Right cardiac atrium (tissue), 5 donors: ENCODE data around the gene GRID2. TPM values are rescaled to one million over a fixed set of nuclear protein-coding genes. Genes with fewer than 3 reads are reported as not detected.

Experiments
- ATAC-seq, 2 donors: fragments of 200-7000 bp; cut with Tn5 transposase; one replicate each; pipeline versions ENCODE4 v1.8.0 to v1.9.1; 2020; ENCODE audit warnings: moderate library complexity in 2 of 2, mild to moderate bottlenecking in 1 of 2
- DNase-seq, 3 donors: peaks; one replicate each; pipeline ENCODE4 v3.0.0-alpha.2; 2020
- H3K27ac ChIP-seq: one replicate; pipeline ENCODE4 v1.5.1; 2013; ENCODE audit warnings: mild to moderate bottlenecking, low read length, control low read depth, moderate library complexity
- H3K27me3 ChIP-seq: one replicate; pipeline ENCODE4 v1.6.1; 2013; ENCODE audit not compliant: control insufficient read depth, insufficient read depth
- H3K4me1 ChIP-seq: one replicate; pipeline ENCODE4 v1.6.1; 2013; ENCODE audit warnings: low read length; ENCODE audit not compliant: control insufficient read depth, insufficient read depth
- H3K4me3 ChIP-seq: one replicate; pipeline ENCODE4 v1.5.1; 2013; ENCODE audit warnings: low read length, control low read depth
- H3K9me3 ChIP-seq: one replicate; pipeline ENCODE4 v1.6.1; 2013; ENCODE audit warnings: low read length; ENCODE audit not compliant: control insufficient read depth
- WGBS: extraction: QIAGEN DNeasy Blood & Tissue Kit; methylation state at CpG from one replicate; pipeline ENCODE4 v1.1.7; 2013; 5-methylcytosine and 5-hydroxymethylcytosine counted together
- intact Hi-C, 4 donors: fragments of 100-400 bp; cut with DNase I; formaldehyde crosslinking; loops; one replicate each; pipeline versions ENCODE4 v1.11.0 to v1.14.0; 2022 to 2023
- polyA plus RNA-seq: library from polyadenylated mRNA; stranded (reverse); fragments of 200-250 nt; gene quantifications from one replicate; pipeline ENCODE4 v1.2.3, GENCODE V29; 2013
- total RNA-seq, 4 donors: library from RNA; stranded (reverse); fragmentation: NEBNext Ultra II Directional; extraction: Animal tissue kit (Norgen Biotek cat#: 25700); gene quantifications; one replicate each; pipeline ENCODE4 v1.2.1, GENCODE V29; 2021
- donor health status: healthy with polysubstance abuse.
- donor health status: DM: no; HTN: yes; CAD: no.
- donor health status: DM: no; HTN: no; CAD: no.
- donor health status: DM: no; HTN: yes; CAD: no; lungs with severe emphysema.
- donor health status: DM: yes; HTN: yes; CAD: no.

GRID2 gene
- total and polyA plus RNA-seq, 5 donors, result 0.09 to 1.0 (median 0.47) TPM

GRCh38 chr4:93687304-93687703 is 1383.5 kb downstream of the GRID2 start:
- H3K27me3 ChIP-seq, result no peaks in the 10 kb centered on the region
- no peak overlapping the region for H3K4me3 ChIP-seq
- H3K9me3 ChIP-seq, result no peaks in the 10 kb centered on the region
- ATAC-seq (no peak), DNase-seq (no peak)
- intact Hi-C loops, result no loop called here
- no peak overlapping the region for H3K27ac ChIP-seq
- no peaks in the 10 kb centered on the region for H3K4me1 ChIP-seq

GRCh38 chr4:93688978-93689377 is 1385.2 kb downstream of the GRID2 start:
- WGBS, result 90% methylated on average over 4 of the region's 4 CpGs
- Histone ChIP-seq H3K27ac (no peak overlapping the region), H3K9me3 (no peaks in the 10 kb centered on the region), H3K27me3 (no peaks in the 10 kb centered on the region), H3K4me1 (no peaks in the 10 kb centered on the region), H3K4me3 (no peak overlapping the region)
- intact Hi-C loops, result no loop called here
- ATAC-seq (no peak), DNase-seq (no peak)

GRCh38 chr4:93693141-93693540 is 1389.4 kb downstream of the GRID2 start:
- ATAC-seq (no peak), DNase-seq (no peak)
- H3K4me3 ChIP-seq, result no peak overlapping the region
- no peaks in the 10 kb centered on the region for H3K27me3 ChIP-seq
- H3K27ac ChIP-seq, result no peak overlapping the region
- H3K9me3 ChIP-seq, result no peaks in the 10 kb centered on the region
- H3K4me1 ChIP-seq, result no peaks in the 10 kb centered on the region
- intact Hi-C loops, result no loop called here
- WGBS, result 79% methylated on average over 3 of the region's 3 CpGs

GRCh38 chr4:93698686-93699085 is 1394.9 kb downstream of the GRID2 start:
- no peak for ATAC-seq
- 74% methylated on average over 1 of the region's 1 CpG for WGBS

GRCh38 chr4:93700571-93700970 is 1396.8 kb downstream of the GRID2 start:
- 17% methylated on average over 1 of the region's 1 CpG for WGBS
- ATAC-seq, result no peak
- no peak overlapping the region for H3K27ac ChIP-seq
- H3K9me3 ChIP-seq, result no peaks in the 10 kb centered on the region
- no peak for DNase-seq
- intact Hi-C loops, result no loop called here
- no peak overlapping the region for H3K4me3 ChIP-seq
- H3K4me1 ChIP-seq, result no peaks in the 10 kb centered on the region
- H3K27me3 ChIP-seq, result no peaks in the 10 kb centered on the region

More at GRCh38 chr4:93698686-93699085, 1394.9 kb downstream of the GRID2 start:
- intact Hi-C loops, result no loop called here
- no peaks in the 10 kb centered on the region for H3K4me1 ChIP-seq
- no peaks in the 10 kb centered on the region for H3K9me3 ChIP-seq
- no peak for DNase-seq
- H3K27me3 ChIP-seq, result no peaks in the 10 kb centered on the region
- no peak overlapping the region for H3K27ac ChIP-seq
- no peak overlapping the region for H3K4me3 ChIP-seq

- Histone ChIP-seq H3K27ac (no peak overlapping the region), H3K27me3 (no peaks in the 10 kb centered on the region), H3K4me1 (no peaks in the 10 kb centered on the region), H3K4me3 (no peak overlapping the region), H3K9me3 (no peaks in the 10 kb centered on the region)
- ATAC-seq (no peak), DNase-seq (no peak)
- 72% methylated on average over 6 of the region's 6 CpGs for WGBS
- intact Hi-C loops, result no loop called here
These were observed 1406.5 kb downstream of the GRID2 start for GRCh38 chr4:93710101-93710846.

GRCh38 chr4:93710847-93711430 is 1407.2 kb downstream of the GRID2 start:
- DNase-seq, result no peak
- H3K27ac ChIP-seq, result no peak overlapping the region
- H3K27me3 ChIP-seq, result no peaks in the 10 kb centered on the region
- intact Hi-C loops, result no loop called here
- no peak for ATAC-seq
- 86% methylated on average over 2 of the region's 2 CpGs for WGBS
- no peaks in the 10 kb centered on the region for H3K9me3 ChIP-seq
- no peaks in the 10 kb centered on the region for H3K4me1 ChIP-seq
- no peak overlapping the region for H3K4me3 ChIP-seq

- WGBS, result 87% methylated on average over 1 of the region's 1 CpG
- Histone ChIP-seq H3K4me3 (no peak overlapping the region), H3K9me3 (no peaks in the 10 kb centered on the region), H3K4me1 (no peaks in the 10 kb centered on the region), H3K27ac (no peak overlapping the region), H3K27me3 (no peaks in the 10 kb centered on the region)
- DNase-seq (no peak), ATAC-seq (no peak)
- intact Hi-C loops, result no loop called here
These were observed 1414.5 kb downstream of the GRID2 start for GRCh38 chr4:93718233-93718632.

GRCh38 chr4:93719552-93719951 is 1415.8 kb downstream of the GRID2 start:
- no peaks in the 10 kb centered on the region for H3K4me1 ChIP-seq
- DNase-seq (no peak), ATAC-seq (no peak)
- no peak overlapping the region for H3K27ac ChIP-seq
- no peak overlapping the region for H3K4me3 ChIP-seq
- no peaks in the 10 kb centered on the region for H3K9me3 ChIP-seq
- intact Hi-C loops, result no loop called here
- no peaks in the 10 kb centered on the region for H3K27me3 ChIP-seq

- 77% methylated on average over 1 of the region's 1 CpG for WGBS
- no peak overlapping the region for H3K27ac ChIP-seq
- no peaks in the 10 kb centered on the region for H3K4me1 ChIP-seq
- H3K4me3 ChIP-seq, result no peak overlapping the region
- H3K9me3 ChIP-seq, result no peaks in the 10 kb centered on the region
- ATAC-seq (no peak), DNase-seq (no peak)
- intact Hi-C loops, result no loop called here
- H3K27me3 ChIP-seq, result no peaks in the 10 kb centered on the region
These were observed 1418.7 kb downstream of the GRID2 start for GRCh38 chr4:93722446-93722845.

- Histone ChIP-seq H3K4me1 (no peaks in the 10 kb centered on the region), H3K9me3 (no peaks in the 10 kb centered on the region), H3K4me3 (no peak overlapping the region), H3K27me3 (no peaks in the 10 kb centered on the region), H3K27ac (no peak overlapping the region)
- intact Hi-C loops, result no loop called here
- ATAC-seq (no peak), DNase-seq (no peak)
- 74% methylated on average over 1 of the region's 1 CpG for WGBS
These were observed 1426.5 kb downstream of the GRID2 start for GRCh38 chr4:93730251-93730650.
